CD4-positive, alpha-beta T cell treated with Interleukin-17A for 4 hours (primary cell): ENCODE data around the gene CACNA2D4.

Source experiments
- DNase-seq: peaks from one replicate; pipeline ENCODE4 v3.0.0-alpha.2; 2020; ENCODE audit warnings: mixed read lengths

Gene CACNA2D4

DNA sequence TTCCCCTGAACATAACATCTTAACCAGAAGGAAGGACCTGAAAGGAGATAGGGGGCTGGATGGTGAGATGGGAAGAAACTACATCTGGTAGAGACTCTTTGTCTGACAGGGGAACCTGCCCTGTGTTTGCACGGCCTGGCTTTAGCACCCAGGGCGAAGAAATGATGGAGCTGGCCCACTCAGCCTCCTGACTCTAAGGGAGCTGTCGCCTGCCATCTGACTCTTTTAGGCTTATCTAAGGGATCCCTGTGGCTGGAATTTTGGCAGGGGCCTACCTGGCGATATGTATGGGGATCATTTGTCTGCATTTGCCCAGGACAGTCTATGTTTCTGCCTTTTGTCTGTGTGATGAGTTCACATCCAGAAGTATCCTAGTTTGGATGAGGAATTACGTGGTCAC lies 15.6 kb upstream of the CACNA2D4 start:
- no peak for DNase-seq

DNA sequence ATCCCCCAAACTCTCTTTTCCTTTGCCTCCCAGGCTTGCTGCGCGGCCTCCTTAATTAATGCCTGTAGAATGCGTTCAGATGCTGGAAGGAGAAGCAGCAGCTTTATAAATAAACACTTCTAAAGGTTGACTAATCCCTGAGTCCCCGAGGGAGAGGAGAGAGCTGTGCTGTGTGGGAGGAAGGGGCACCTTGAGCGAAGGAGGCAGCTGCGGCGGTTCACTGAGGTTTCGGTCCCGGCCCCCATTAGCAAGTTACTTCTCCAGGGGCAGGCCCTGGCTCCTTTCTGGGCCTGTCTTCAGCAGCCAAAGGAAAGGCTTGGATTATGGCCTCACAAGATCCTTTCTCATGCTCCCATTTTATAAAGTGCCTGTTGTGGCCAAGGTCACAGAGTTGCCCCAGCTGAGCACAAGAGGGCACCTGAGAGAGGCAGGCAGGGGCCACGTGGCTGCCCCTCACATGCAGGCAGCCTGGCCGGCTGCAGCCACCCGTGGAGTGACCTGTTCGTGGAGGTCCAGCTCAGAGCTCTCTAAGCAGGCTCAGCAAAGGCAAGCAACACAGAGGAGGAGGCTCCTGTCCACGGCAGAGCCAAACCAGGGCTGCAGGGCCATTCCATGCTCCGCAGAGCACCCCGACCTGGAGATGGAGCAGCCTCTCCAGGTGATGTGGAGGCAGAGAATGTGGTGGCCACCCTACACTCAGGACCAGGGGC lies 15.0 kb upstream of the CACNA2D4 start:
- no peak for DNase-seq

DNA sequence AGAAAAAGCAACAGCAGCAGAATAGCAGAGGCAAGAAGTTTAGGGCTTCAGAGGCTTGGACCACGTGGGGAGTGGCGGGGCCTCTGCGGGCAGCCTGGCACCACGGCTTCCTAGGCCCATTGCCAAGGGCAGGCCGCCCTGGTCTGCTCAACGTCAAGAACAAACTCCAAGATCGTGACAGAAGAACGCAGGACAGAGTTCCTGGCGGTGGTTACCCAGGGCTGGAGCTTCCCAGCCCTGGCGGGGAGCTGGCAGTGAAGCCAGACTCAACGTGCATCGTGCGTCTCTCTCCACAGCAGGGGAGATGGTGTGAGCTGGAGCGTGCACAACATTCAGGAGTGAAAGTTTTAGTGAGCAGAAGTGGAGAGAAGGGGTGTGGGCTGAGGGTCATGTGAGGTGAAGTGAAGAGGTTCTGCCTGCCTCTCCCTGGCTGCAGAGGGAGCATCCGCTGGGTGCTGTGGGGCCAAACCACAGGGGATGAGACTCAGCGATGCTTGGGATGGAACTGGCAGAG lies 13.9 kb upstream of the CACNA2D4 start:
- DNase-seq = no peak

DNA sequence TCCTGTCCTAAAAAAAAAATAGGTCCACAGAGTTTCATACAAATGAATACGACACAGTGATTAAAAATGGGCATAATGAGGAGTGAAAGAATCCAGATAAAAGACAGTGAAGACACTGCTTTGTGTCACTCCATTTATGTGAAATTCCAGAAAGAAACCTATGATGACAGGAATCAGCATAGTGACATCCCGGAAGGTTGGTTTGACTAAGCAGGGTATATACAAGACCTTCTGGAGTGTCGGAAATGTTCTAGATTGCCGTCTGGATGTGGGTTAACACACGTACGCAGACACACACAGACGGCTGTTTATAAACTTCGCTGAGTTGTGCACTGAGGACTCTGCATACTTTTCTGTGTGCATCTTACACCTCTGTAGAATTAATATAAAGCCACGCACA lies 13.2 kb upstream of the CACNA2D4 start:
- DNase-seq = no peak

DNA sequence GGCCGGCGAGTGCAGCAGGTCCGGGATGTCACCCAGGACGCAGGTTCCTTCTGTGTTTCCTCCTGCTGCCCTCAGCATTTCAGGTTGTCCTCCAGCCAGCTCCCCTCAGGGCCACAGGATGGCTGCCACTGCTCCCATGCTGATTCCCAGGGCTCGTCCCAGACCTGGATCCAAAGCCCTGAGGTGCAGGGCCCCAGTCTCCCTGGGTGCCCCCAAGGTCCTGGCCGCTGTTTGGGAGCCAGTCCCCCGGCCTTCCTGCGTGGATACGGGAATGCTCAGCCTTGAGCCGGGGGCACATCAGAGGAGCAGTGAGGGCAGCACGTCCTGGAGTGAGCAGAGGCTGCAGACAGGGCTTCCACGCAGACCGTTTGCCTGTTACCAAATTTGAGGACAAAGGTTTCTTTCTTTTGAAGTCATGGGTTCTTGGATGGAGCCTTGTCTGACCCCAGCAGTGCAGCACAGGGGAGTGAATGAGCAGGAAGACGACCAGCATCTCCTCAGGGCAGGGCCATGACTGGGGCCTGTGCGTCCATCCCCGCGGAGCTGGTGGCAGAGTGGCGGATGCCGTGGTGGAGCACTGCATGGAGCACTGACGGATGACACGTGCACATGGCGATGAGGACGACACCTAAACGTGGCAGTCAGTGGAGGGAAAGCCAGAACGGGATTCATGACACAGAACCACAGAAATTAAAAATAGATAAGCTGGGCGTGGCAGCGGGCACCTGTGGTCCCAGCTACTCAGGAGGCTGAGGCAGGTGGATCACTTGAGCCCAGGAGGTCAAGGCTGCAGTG lies 12.5 kb upstream of the CACNA2D4 start:
- no peak for DNase-seq

DNA sequence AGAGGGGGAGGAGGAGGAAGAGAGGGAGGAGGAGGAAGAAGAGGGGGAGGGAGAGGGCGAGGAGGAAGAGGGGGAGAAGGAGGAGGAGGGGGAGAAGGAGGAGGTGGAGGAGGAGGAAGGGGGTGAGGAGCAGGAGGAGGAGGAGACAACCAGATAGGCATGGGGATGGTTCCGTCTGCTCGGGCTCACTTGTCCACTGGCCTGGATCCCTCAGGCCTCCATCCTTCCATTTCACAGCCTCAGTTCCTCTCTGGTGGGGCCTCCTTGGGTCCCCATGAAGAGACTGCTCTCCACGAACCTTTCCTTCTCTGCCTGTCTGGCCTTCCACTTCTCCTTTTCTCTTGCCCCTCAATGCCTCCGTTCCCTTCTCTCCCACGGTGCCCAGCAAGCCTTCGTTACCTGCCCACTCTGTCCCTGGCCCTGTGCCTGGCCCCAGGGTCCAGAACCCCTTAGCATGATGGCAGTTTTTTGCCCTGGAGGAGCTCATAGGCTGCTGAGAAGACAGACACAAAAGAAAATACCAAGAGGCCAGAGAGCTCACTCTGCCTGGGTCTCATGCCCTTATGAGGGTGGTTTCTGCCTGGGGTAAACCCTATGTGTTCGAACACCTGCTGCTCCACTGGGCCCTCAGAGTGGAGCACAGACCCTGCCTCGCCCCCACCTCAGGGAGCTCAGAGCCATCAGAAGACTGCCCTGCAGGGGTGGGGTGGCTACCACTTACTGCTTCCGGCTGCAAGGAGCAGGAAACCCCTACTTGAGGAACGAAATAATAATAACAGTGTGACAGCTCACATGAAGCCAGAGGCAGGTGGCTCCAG lies 11.7 kb upstream of the CACNA2D4 start:
- no peak for DNase-seq

DNA sequence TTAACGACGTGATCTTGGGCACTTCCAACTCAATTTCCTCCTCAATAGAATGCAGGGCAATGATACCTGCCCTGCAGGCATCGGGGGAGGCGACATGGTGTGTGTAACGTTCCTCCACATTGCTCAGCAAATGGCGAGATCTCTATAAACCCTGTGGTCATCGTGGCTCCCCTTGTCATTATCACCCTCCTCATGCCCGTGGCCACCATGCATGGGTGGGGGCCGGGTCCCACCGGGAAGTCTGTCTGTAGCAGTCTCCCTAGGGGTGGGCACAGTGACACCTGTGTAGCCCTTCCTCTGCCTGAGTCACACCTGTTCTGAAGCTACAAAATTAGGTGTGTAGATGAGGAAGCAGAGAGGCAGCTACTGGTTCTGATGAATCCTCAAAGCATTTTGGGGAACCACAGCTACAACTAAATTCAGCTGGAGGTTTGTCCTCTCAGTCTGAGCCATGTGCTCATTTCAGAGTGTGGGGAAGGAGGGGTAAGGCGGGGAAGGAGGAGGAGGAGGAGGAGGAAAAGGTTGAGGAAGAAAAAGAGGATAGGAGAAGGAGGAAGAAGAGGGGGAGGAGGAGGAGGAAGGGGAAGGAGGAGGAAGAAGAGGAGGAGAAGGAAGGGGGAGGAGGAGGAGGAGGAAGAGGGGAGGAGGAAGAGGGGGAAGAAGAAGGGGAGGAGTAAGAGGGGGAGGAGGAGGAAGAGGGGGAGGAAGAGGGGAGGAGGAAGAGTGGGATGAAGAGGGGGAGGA lies 11.0 kb upstream of the CACNA2D4 start:
- no peak for DNase-seq

DNA sequence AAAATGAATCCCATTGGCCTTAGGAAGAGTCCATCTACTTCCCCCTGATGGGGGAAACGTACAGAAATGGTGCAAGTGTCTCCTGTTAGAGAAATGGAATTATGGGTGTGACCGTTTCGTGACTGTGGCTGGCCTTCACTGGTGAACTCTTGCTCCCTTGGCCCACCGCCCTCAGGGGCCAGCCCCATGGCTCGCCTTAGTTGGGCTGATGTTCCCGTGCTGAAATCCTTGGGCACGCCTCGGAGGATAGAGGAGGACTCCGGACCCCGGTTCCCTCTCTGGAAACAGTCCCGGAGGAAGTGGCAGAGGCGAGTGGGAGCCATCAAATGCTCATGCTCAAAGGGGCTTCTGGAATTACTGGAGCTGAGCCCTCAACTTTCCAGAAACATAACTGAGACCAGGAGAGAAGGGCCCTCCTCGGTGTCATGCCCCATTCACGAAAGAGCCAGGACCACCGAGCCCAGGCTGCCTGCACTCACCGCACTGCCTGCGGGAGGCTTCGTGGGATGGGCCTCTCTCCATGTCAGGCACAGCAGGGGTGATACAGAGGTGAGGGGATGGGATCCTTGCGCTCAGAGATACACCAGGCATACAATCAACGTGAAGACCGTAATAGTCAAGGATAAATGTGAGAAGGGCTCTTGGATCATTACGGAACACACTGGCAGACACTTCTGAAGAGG lies 10.1 kb upstream of the CACNA2D4 start:
- no peak for DNase-seq

DNA sequence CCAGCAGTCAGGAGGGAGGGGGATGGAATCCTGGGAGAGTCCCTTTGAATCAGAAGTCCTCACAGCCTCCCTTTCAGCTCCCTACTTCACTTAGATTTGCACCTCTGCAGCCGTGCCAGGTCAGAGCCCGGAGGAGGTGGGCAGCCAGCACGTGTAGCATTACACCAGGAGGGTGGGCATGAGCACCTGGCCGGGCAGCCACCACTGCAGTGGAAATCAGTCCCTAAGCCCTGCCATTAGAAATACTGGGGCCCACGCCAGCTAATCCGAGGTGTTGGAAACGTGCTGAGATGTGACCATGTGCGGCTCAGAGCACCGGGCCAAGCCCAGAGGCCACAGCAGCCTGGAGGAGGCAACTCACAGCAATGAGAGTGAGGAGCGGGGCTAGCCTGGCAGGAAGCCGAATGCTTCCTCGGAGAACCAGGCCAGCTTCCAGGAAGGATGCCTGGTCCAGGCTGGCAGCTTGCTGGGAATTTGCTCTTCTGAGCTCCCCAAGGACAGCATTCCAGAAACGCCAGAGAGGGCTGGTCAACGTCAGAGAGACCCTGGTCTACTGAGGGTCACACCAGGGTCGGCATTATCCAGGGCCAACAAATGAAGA lies 9.4 kb upstream of the CACNA2D4 start:
- no peak for DNase-seq

DNA sequence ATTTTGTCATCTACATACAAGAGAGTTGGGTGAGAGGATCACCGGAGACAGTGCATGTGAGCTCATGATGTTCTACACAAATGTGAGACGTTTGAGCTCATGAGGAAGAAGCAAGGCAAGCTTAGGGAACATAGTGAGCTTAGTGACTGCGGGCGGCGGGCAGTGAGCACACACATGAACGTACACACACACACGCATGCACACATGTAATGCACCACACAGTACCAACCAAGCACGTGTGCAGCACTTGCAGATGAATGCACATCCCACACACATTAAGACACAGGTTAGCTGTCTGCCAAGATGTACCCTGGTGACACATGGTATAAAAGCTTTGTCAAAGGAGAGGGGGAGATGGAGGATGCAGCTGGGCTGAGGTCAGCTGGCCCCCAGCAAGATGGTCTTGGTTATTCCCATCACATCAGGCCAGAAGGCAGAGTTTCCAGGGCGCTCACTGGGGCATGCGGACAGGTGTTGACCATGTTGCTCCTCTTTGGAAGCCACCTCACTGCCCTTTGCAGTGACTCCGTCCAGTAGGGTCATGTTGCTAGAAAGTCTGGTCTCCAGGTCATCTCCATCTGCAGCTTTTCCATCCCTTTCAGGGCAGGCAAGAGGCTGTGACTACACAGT lies 8.7 kb upstream of the CACNA2D4 start:
- DNase-seq = no peak

DNA sequence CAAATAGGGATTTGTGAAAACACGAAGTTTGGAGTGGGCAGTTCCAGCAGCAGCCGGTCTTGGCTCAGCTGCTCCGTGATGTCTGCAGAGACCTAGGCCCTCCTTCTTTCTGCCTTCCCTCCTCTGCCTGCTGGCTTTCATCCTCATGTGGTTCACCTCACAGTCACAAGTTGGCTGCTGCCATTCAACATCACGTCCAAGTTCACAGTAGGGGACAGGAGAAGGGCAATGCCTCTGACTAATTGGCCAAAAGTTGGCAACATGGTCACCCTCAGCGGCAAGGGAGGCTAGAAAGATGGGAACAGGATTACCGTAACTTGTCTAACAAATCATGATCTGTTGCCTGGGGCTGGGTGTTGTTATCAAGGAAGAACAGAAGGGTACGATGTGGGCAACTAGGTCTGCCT lies 7.8 kb upstream of the CACNA2D4 start:
- DNase-seq = no peak

DNA sequence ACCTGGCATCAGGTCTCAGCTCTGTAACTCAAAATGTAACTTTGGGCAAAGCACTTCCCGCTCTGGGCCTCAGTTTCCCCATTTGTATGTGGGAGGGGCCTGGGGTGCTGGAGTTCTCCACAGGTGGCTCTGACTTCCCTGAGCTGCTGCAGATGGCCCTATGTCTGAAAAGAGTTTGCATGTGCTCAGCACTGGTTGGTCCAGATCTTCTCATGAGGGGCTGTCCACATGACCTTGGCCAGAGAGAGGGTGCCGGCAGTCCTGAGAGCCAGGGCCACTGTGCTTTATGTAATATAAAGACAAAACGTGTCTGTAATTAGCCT lies 7.2 kb upstream of the CACNA2D4 start:
- DNase-seq = no peak

DNA sequence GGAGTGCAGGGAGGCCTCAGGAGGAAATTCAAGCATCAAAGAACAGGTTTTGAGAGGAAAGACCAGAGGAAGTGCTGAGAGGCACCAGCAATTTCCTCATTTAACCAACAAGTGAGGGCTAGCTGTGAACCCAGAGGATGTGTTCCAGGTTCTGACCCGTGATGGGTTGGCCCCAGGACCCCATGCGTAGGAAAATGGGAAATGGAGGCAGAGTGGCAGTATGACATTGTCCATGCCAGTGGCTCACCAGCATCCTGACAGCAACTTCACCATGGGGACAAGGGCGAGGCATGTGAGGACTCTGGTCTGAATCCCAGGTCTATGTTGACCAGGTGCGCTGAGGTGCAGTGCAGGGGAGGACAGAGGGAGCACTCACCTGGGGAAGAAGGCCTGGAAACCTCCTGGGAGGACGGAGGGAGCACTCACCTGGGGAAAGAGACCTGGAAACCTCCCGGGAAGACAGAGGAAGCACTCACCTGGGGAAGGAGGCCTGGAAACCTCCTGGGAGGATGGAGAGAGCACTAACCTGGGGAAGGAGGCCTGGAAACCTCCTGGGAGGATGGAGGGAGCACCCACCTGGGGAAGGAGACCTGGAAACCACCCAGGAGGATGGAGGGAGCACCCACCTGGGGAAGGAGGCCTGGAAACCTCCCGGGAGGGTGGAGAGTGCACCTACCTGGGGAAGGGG lies 6.7 kb upstream of the CACNA2D4 start:
- no peak for DNase-seq

DNA sequence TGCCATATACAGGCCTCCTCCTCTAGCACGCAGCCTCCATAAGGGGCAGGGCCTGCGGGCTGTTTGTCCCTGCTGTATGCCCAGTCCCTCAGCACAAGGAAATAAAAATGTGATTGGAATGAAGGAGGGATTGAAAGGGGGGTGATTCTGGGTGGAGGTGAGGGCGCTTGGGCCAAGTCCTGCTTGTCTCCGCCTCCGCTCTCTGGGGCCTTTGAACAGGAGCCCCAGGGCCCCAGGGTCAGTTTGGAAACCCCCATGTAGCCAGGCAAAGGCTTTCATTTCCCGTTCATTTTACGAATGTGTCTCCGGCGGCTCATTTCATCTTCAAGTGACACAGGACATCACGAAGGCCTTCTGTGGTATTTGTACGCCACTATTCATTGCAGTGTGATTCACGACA lies 4.5 kb upstream of the CACNA2D4 start:
- no peak for DNase-seq

DNA sequence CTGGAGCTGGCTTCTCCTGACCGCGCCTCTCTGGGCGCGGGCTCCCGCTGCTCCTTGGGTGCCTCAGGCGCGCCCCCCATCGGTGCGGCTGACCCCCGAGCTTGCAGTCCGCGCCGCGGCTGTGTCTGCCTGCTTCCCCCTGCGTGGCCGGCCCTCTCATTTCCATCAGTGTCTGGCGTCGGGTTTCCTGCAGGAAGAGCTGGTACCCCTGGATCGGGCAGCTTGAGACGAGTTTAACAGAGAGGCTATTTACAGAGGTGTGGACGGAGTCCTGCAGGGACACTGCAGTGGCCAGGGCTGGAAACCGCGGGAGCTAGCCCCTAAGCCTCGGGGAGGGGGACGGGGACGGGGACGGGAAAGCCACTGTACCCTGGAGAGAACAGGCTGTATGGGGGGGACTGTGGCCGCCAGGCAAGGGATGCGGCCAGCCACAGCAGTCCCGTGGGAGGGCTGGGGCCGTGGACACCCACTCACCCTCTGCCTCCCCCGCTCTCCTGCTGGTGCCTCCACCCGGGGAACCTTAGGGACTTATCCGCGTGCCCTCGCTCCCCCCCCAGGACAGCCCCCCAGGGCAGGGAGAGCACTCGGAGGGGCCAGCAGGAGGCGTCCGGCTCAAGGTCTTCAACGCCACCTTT lies 3.7 kb upstream of the CACNA2D4 start:
- peak; percentile 17 for DNase-seq

DNA sequence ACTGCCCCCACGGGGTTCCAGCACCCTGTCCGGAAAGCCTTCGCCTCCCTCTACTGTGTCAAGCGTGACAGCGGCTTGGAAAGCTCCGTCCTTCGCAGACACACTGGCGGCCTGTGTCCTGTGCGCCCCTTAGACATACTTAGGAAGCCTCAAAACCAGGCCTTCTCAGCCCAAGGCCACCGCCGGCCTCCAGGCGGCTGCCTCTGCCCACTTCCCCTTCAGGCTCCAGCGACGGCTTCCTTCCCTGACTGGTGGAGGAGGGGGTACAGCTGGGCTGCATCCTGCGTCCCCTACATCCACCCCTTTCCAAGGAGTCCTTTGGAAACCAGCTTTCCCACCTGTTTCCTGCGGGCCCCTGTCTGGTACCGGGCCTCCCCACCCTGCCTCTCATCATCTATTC lies 2.5 kb upstream of the CACNA2D4 start:
- DNase-seq = no peak

DNA sequence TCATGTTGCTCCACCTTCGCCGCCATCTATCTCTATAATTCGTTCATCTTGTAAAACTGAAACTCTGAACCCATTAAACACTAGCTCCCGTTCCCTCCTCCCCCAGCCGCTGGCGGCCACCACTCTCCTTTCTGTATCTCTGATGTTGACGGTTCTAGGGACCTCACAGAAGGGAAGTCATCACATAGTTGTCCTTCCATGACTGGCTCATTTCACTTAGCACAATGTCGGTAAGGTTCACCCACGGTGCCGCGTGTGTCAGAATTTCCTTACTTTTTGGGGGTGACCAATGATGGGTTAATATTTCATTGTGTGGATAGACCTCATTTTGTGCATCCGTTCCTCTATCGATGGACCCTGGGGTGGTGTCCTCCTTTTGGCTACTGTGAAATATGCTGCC lies 2.0 kb upstream of the CACNA2D4 start:
- no peak for DNase-seq

DNA sequence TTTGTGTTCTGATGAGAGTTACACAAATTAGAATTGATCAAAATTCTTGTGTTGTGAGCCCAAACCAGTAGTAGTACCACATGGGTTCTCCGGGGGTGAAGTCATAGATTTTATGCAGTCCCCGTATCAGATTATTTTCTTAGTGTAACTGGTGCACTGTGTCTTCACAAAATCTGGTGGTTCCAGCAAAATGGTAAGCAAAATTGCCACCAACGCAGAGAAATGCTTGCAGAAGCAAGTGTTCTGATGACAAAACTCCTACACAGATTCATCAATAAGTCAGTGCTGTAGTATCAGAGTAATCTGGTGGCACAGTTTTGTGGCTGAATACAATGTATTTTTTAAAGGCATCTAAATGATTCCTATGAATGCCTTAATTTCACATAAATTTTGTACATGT lies 1.3 kb upstream of the CACNA2D4 start:
- no peak for DNase-seq

DNA sequence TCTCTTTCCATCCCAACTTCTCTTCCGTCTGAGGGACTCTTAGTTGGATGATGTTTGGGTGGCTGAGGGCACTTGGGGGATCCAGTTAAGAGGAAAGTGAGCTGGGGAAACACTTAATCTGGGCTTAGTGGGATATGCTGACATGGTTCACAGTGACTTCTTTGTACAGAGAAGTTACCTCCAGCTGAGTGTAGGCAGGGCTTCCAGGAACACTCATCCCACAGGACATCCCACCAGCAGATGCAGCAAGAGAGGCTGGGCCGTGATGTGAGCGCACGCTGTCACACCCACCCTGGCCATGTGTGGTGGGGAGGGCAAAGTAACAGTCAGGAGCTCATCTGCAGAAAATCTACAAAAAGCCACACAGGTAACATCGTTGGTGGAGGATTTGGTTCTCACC lies 832 bp upstream of the CACNA2D4 start:
- no peak for DNase-seq

DNA sequence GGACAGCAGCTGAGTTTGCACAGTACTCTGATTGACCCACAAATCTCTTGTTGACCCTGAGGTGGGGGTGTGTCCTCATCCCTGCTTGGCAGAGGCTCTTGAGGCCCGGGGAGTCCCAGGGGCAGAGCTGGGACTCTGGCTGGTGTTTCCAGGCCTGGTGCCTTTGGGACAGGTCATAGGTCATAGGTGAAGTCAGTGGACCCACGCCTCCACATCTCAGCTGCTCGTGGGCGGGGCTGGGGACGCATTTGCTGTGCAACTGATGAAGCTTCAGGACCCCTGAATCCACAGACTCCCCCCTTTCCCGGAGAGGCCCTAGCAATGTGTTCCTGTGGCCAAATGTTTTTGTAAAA lies 408 bp upstream of the CACNA2D4 start:
- no peak for DNase-seq
